ENCODE results near the gene C1orf115.
"Not testable (repeated sequence)": the region's sequence is repeated elsewhere in the genome, so short reads cannot be mapped to it uniquely, and the experiment has no call there.

C1orf115 gene

GRCh38 chr1:220695426-220695825 lies 5.3 kb downstream of the C1orf115 start:
- no peak for DNase-seq

GRCh38 chr1:220696226-220696862 lies 6.2 kb downstream of the C1orf115 start:
- no peak for DNase-seq

- DNase-seq: no peak
Measured at GRCh38 chr1:220696863-220697231, 6.7 kb downstream of the C1orf115 start.

GRCh38 chr1:220697326-220697725 lies 7.2 kb downstream of the C1orf115 start:
- DNase-seq: no peak

GRCh38 chr1:220698607-220699016 lies 8.4 kb downstream of the C1orf115 start:
- no peak for DNase-seq

GRCh38 chr1:220699044-220699443 lies 8.9 kb downstream of the C1orf115 start:
- no peak for DNase-seq

GRCh38 chr1:220700556-220701179 lies 10.5 kb downstream of the C1orf115 start:
- no peak for DNase-seq

GRCh38 chr1:220701974-220702373 lies 11.8 kb downstream of the C1orf115 start:
- no peak for DNase-seq

- no peak for DNase-seq
Measured at GRCh38 chr1:220702733-220703270, 12.6 kb downstream of the C1orf115 start.

GRCh38 chr1:220703305-220703704 lies 13.1 kb downstream of the C1orf115 start:
- DNase-seq: no peak

- DNase-seq: no peak
Measured at GRCh38 chr1:220705782-220706181, 15.6 kb downstream of the C1orf115 start.

GRCh38 chr1:220706480-220706879 lies 16.3 kb downstream of the C1orf115 start:
- no peak for DNase-seq

- DNase-seq: no peak
Measured at GRCh38 chr1:220707160-220707559, 17.0 kb downstream of the C1orf115 start.

- no peak for DNase-seq
Measured at GRCh38 chr1:220708244-220708643, 18.1 kb downstream of the C1orf115 start.

- DNase-seq: no peak
Measured at GRCh38 chr1:220708936-220709801, 19.0 kb downstream of the C1orf115 start.

GRCh38 chr1:220710333-220710732 lies 20.2 kb downstream of the C1orf115 start:
- DNase-seq: no peak

- no peak for DNase-seq
Measured at GRCh38 chr1:220711056-220711809, 21.1 kb downstream of the C1orf115 start.

GRCh38 chr1:220715986-220716385 lies 25.8 kb downstream of the C1orf115 start:
- DNase-seq: not testable (repeated sequence)

- DNase-seq: no peak
Measured at GRCh38 chr1:220717800-220718640, 27.9 kb downstream of the C1orf115 start.

- DNase-seq: not testable (repeated sequence)
Measured at GRCh38 chr1:220721266-220721665, 31.1 kb downstream of the C1orf115 start.

GRCh38 chr1:220726634-220727033 lies 36.5 kb downstream of the C1orf115 start:
- no peak for DNase-seq

- DNase-seq: no peak
Measured at GRCh38 chr1:220727519-220727918, 37.4 kb downstream of the C1orf115 start.
